HCT116 (cell line): ENCODE measurements around the gene RXFP4. TPM values are rescaled to one million over a fixed set of nuclear protein-coding genes. Genes with fewer than 3 reads are reported as not detected.

Experiments
- ATAC-seq: fragments of 200-7000 bp; cut with Tn5 transposase; 2 replicates; pipeline ENCODE4 v1.9.1; 2020; ENCODE audit warnings: mild to moderate bottlenecking, moderate library complexity
- BruUV-seq: library from RNA; stranded (reverse); fragments of 400-500 nt; replicated peaks from 2 replicates; lab custom pipeline; 2021; lab: Mats Ljungman, UMichigan
- CTCF ChIA-PET: fragments of 300-600 bp; sonication (Branson Sonifier 250); formaldehyde crosslinking; loops from one replicate; lab custom pipeline; 2021; ENCODE audit warnings: antibody characterized with exemption; lab: Charles Lee
- POLR2A ChIA-PET: fragments of 300-600, 350-600 bp; sonication (Branson Sonifier 250); formaldehyde crosslinking; loops from one replicate; lab custom pipeline; 2021; ENCODE audit warnings: antibody characterized with exemption; lab: Charles Lee
- RAD21 ChIA-PET, 2 experiments: fragments of 300-600 bp; sonication (Branson Sonifier 250); formaldehyde crosslinking; loops; one replicate each; lab custom pipeline; 2023; ENCODE audit warnings: low total read pairs in 2 of 2; ENCODE audit not compliant: uncharacterized antibody in 2 of 2, unreplicated experiment in 2 of 2, low non-redundant PET in 1 of 2; lab: Charles Lee
- DNase-seq: peaks from one replicate; pipeline ENCODE4 v3.0.0-alpha.2; 2010; ENCODE audit warnings: low read depth, low spot score
- H2AFZ ChIP-seq: fragments of 200-600 bp; shearing (Covaris generic), sonication (generic); 2 replicates; pipeline ENCODE4 v1.6.1; 2017; ENCODE audit warnings: low read depth, mixed run types, mixed read lengths, antibody characterized with exemption, low read length; ENCODE audit not compliant: poor library complexity, severe bottlenecking
- H3K27ac ChIP-seq: 2 replicates; pipeline ENCODE4 v1.5.1; 2012; ENCODE audit warnings: low read depth, low read length
- H3K27me3 ChIP-seq: fragments of 200-600 bp; sonication (generic); 2 replicates; pipeline ENCODE4 v1.6.1; 2016; ENCODE audit warnings: mixed run types, low read length, mixed read lengths; ENCODE audit not compliant: insufficient read depth
- H3K36me3 ChIP-seq, 2 experiments: fragments of 200-500 bp in 1 of 2; fragments of 200-600 bp in 1 of 2; sonication (Bioruptor generic) in 1 of 2; sonication (generic) in 1 of 2; 2 replicates each; pipeline versions ENCODE4 v1.5.1 to v1.6.1; 2014 to 2016; ENCODE audit warnings: low read length in 2 of 2, inconsistent platforms in 1 of 2, mixed read lengths in 1 of 2, mixed run types in 1 of 2; ENCODE audit not compliant: insufficient read depth in 2 of 2, control insufficient read depth in 1 of 2
- H3K4me1 ChIP-seq, 2 experiments: fragments of 200-600 bp in 1 of 2; sonication (generic) in 1 of 2; 2 replicates each; pipeline versions ENCODE4 v1.5.1 to v1.6.1; 2012 to 2017; ENCODE audit warnings: low read length in 2 of 2, inconsistent platforms in 1 of 2, mild to moderate bottlenecking in 1 of 2, mixed read lengths in 1 of 2, mixed run types in 1 of 2, moderate library complexity in 1 of 2; ENCODE audit not compliant: insufficient read depth in 2 of 2, control insufficient read depth in 1 of 2
- H3K4me2 ChIP-seq: fragments of 200-600 bp; sonication (generic); 2 replicates; pipeline ENCODE4 v1.6.1; 2017; ENCODE audit warnings: mixed run types, low read length, mixed read lengths
- H3K4me3 ChIP-seq, 2 experiments: fragments of 200-600 bp in 1 of 2; sonication (generic) in 1 of 2; replicated peaks in 1 of 2; 2 replicates each; pipeline ENCODE4 v1.5.1; 2011 to 2016; ENCODE audit warnings: low read length in 2 of 2, control low read depth in 1 of 2, low read depth in 1 of 2, mild to moderate bottlenecking in 1 of 2, mixed read lengths in 1 of 2, mixed run types in 1 of 2
- H3K79me2 ChIP-seq: fragments of 200-600 bp; sonication (generic); 2 replicates; pipeline ENCODE4 v1.6.1; 2017; ENCODE audit warnings: mild to moderate bottlenecking, mixed run types, low read length, moderate library complexity, mixed read lengths; ENCODE audit not compliant: insufficient read depth
- H3K9ac ChIP-seq: fragments of 200-600 bp; sonication (generic); 2 replicates; pipeline ENCODE4 v1.6.1; 2016; ENCODE audit warnings: low read length, mixed read lengths
- H3K9me2 ChIP-seq: fragments of 200-600 bp; sonication (generic), shearing (Covaris generic); 2 replicates; pipeline ENCODE4 v1.6.1; 2017; ENCODE audit warnings: mixed run types, mild to moderate bottlenecking, moderate library complexity; ENCODE audit not compliant: insufficient read depth
- H3K9me3 ChIP-seq, 2 experiments: fragments of 200-500 bp in 1 of 2; fragments of 200-600 bp in 1 of 2; sonication (Bioruptor generic) in 1 of 2; sonication (generic) in 1 of 2; 2 replicates each; pipeline ENCODE4 v1.6.1; 2014 to 2017; ENCODE audit warnings: low read length in 2 of 2, mixed read lengths in 2 of 2, inconsistent platforms in 1 of 2, low read depth in 1 of 2, mild to moderate bottlenecking in 1 of 2, mixed run types in 1 of 2, moderate library complexity in 1 of 2; ENCODE audit not compliant: control insufficient read depth in 1 of 2, insufficient read depth in 1 of 2
- H4K20me1 ChIP-seq: fragments of 200-600 bp; sonication (generic), shearing (Covaris generic); 2 replicates; pipeline ENCODE4 v1.6.1; 2017; ENCODE audit warnings: mixed run types, mild to moderate bottlenecking, moderate library complexity; ENCODE audit not compliant: insufficient read depth
- CEBPB ChIP-seq: IDR thresholded peaks from 2 replicates; pipeline ENCODE4 v1.6.1; 2012; ENCODE audit warnings: low read depth
- CTCF ChIP-seq, 3 experiments: fragments of 200-600 bp in 1 of 3; sonication (generic) in 1 of 3; IDR thresholded peaks in 2 of 3; conservative IDR thresholded peaks in 1 of 3; 2 replicates each; pipeline ENCODE4 v1.5.1; 2012 to 2017; ENCODE audit warnings: low read depth in 2 of 3, low read length in 2 of 3, antibody characterized with exemption in 1 of 3, borderline replicate concordance in 1 of 3, control low read depth in 1 of 3, mild to moderate bottlenecking in 1 of 3, mixed read lengths in 1 of 3, mixed run types in 1 of 3, moderate library complexity in 1 of 3; ENCODE audit not compliant: insufficient read depth in 1 of 3
- ELF1 ChIP-seq: IDR thresholded peaks from 2 replicates; pipeline ENCODE4 v1.6.1; 2012; ENCODE audit warnings: low read depth, borderline replicate concordance
- FOSL1 ChIP-seq: IDR thresholded peaks from 2 replicates; pipeline ENCODE4 v1.6.1; 2012; ENCODE audit warnings: low read depth
- TCF7L2 ChIP-seq: IDR thresholded peaks from 2 replicates; pipeline ENCODE4 v1.7.0; 2011; ENCODE audit warnings: borderline replicate concordance, inconsistent platforms; ENCODE audit not compliant: insufficient read depth, insufficient read length; ENCODE audit errors: extremely low read depth
- intact Hi-C: fragments of 100-400 bp; cut with micrococcal nuclease; formaldehyde crosslinking; loops from 2 replicates; pipeline ENCODE4 v1.10.0; 2022
- total RNA-seq: library from RNA; stranded (reverse); gene quantifications from one replicate; pipeline ENCODE4 v1.2.1, GENCODE V29; 2021; ENCODE audit not compliant: unreplicated experiment
- TF ChIP-seq, protein P1 (sequence below): IDR thresholded peaks from 2 replicates; pipeline ENCODE4 v1.6.1; 2012

The RXFP4 gene
- total RNA-seq, 1 experiment from 2014 or later: 0.20 TPM

- DNase-seq: no peak
- POLR2A ChIA-PET: interaction anchor here (1.2 kb wide), 1 partner anchor 36 kb away, joined by 5 read pairs; the partner anchor contains the start of gene KHDC4
- Histone ChIP-seq H3K9me2 (no peaks in the 10 kb centered on the region), H3K27me3 (no peaks in the 10 kb centered on the region), H3K4me1 (peaks cover 3 to 15% of the 10 kb centered on the region in 2 experiments), H3K27ac (no peak overlapping the region), H3K79me2 (peaks cover 13% of the 10 kb centered on the region; the same call in 1 of the 2 replicates), H3K9ac (no peak overlapping the region), H3K9me3 (no peaks in the 10 kb centered on the region), H2AFZ (no peak overlapping the region), H3K4me2 (no peak overlapping the region), H4K20me1 (peaks cover 5% of the 10 kb centered on the region; the same call in 1 of the 2 replicates), H3K4me3 (no peak overlapping the region), H3K36me3 (peaks cover 38 to 39% of the 10 kb centered on the region in 2 experiments; a peak in 3 of 4 replicates)
- RAD21 ChIA-PET: no interaction called here
- CTCF ChIA-PET: no interaction called here
- TF ChIP-seq, protein P1, sequence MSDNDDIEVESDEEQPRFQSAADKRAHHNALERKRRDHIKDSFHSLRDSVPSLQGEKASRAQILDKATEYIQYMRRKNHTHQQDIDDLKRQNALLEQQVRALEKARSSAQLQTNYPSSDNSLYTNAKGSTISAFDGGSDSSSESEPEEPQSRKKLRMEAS: no peak
- TF ChIP-seq ELF1 (no peak), FOSL1 (no peak)
- intact Hi-C loops: no loop called here
- no TSS peak for BruUV-seq
- ATAC-seq: no peak
Measured at GRCh38 chr1:155898888-155899287, 42.5 kb upstream of the RXFP4 start.

GRCh38 chr1:155899683-155900082, 41.8 kb upstream of the RXFP4 start:
- H4K20me1 ChIP-seq: peaks cover 5% of the 10 kb centered on the region; the same call in 1 of the 2 replicates
- ChIA-PET CTCF (no interaction called here), RAD21 (no interaction called here), POLR2A (no interaction called here)
- H3K4me3 ChIP-seq: no peak overlapping the region
- H3K27ac ChIP-seq: no peak overlapping the region
- ATAC-seq: no peak
- peaks cover 0 to 7% of the 10 kb centered on the region in 2 experiments; a peak in 1 of 4 replicates for H3K4me1 ChIP-seq
- H3K9ac ChIP-seq: no peak overlapping the region
- peaks cover 18% of the 10 kb centered on the region; the same call in 1 of the 2 replicates for H3K79me2 ChIP-seq
- no peak overlapping the region for H3K4me2 ChIP-seq
- H2AFZ ChIP-seq: no peak overlapping the region
- peaks cover 46 to 47% of the 10 kb centered on the region in 2 experiments; a peak in 3 of 4 replicates for H3K36me3 ChIP-seq
- TSS peak; percentile 37 for BruUV-seq
- DNase-seq: no peak
- intact Hi-C loops: no loop called here
- TF ChIP-seq CTCF (IDR thresholded peaks at IDR 0.05 in 2 of 3, conservative IDR thresholded peaks at IDR 0.05 in 1 of 3; ENCODE audit: borderline replicate concordance in 1 of 3, insufficient read depth in 1 of 3, low read depth in 2 of 3, low read length in 2 of 3) (no peak), CEBPB (no peak), TCF7L2 (no peak)
- no peaks in the 10 kb centered on the region for H3K27me3 ChIP-seq
- no peaks in the 10 kb centered on the region for H3K9me2 ChIP-seq
- H3K9me3 ChIP-seq: no peaks in the 10 kb centered on the region
